Cardiac atrium fibroblast (primary cell): ENCODE measurements around the gene UTP4. TPM values are rescaled to one million over a fixed set of nuclear protein-coding genes. Genes with fewer than 3 reads are reported as not detected.

Experiments used
- total RNA-seq: library from RNA; depleted of rRNA; stranded (reverse); fragments of >200 nt; gene quantifications from 2 replicates; pipeline ENCODE4 v1.2.3, GENCODE V29; 2015

Gene UTP4
- 21.1 and 26.2 TPM in 2 replicates for total RNA-seq

GRCh38 chr16:69132424-69133252 is at the start of gene UTP4, which contains the start of gene CHTF8:
TSS of gene UTP4 (plus strand) at chr16:69132649. CDS start at chr16:69133460, 811 bp downstream.
TSS of gene CHTF8 (minus strand) at chr16:69132588. CDS start at chr16:69121458, 11,130 bp downstream.

GRCh38 chr16:69105501-69106361 is 26.7 kb upstream of the UTP4 start, which contains the start of gene HAS3:
TSS of gene HAS3 (plus strand) at chr16:69105653. CDS start at chr16:69109396, 3,743 bp downstream.

GRCh38 chr16:69186642-69187445 is 54.4 kb downstream of the UTP4 start, which contains the start of gene SNTB2:
TSS of gene SNTB2 (plus strand) at chr16:69187164. CDS start at chr16:69187167, 3 bp downstream.

Other genes starting within 250 kb of the UTP4 start
- gene HAS3, start 27.0 kb upstream of the UTP4 start, total RNA-seq: under 0.01 and 3.6 TPM in 2 replicates
- 38.8 and 73.2 TPM in 2 replicates for gene CHTF8, start 61 bp upstream of the UTP4 start, total RNA-seq
- gene SNTB2, start 54.5 kb downstream of the UTP4 start, total RNA-seq: 18.3 and 28.2 TPM in 2 replicates
- gene VPS4A, start 178.7 kb downstream of the UTP4 start, total RNA-seq: 27.1 and 31.9 TPM in 2 replicates
- gene PDF, start 197.9 kb downstream of the UTP4 start, total RNA-seq: 11.0 and 13.4 TPM in 2 replicates
- 33.4 and 53.8 TPM in 2 replicates for gene COG8, start 206.9 kb downstream of the UTP4 start, total RNA-seq
- gene NIP7, start 207.1 kb downstream of the UTP4 start, total RNA-seq: 19.6 and 25.8 TPM in 2 replicates
- gene TMED6, start 219.1 kb downstream of the UTP4 start, total RNA-seq: not detected in 2 replicates